ENCODE data around the gene CDIPT.
"Not testable (repeated sequence)": the region's sequence is repeated elsewhere in the genome, so short reads cannot be mapped to it uniquely, and the experiment has no call there.

Gene CDIPT, protein sequence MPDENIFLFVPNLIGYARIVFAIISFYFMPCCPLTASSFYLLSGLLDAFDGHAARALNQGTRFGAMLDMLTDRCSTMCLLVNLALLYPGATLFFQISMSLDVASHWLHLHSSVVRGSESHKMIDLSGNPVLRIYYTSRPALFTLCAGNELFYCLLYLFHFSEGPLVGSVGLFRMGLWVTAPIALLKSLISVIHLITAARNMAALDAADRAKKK

DNA sequence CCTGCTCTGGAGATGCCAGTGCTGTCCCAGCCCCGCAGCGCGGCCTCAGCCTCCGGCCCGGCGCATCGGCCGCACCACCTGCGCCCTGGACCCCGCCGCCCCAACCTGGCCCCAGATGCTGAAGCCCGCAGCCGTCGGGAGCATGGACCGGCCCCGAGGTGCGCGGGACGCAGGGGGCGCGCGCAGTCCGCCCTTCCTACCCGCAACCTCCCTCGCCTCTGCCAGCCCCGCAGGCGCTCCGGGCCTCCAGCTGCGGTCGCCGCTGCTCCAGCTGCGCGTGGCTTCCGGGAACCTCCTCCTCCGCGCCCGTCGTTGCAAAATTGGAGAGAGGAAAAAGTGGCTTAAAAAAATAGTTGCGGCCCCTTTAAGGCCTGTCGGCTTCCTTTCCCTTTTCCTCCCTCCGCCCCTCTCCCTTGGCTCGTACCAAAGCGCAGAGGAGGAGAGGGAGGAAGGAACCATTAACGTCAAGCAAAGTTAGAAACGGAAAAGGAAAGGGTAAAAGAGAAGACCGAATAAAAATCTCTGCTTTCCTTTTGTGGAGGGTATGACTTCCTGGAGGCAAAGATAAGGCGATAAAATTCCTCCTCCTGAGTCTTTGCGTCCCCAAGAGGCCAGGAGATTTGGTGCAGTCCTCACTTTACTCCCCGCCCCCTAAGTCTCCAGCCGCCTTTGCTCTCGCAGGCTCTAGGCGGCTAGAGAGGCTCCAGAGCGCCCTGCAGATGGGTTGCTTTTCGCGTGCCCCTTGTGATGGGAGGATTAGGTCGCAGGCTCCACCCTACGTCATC is at the start of gene CDIPT:
Gene CDIPT, minus strand, starts transcription at position 343 of the 785 bp plus-strand sequence. CDS start 369 bp downstream, outside the sequence.
- DNase-seq, result peak; percentile 97

DNA sequence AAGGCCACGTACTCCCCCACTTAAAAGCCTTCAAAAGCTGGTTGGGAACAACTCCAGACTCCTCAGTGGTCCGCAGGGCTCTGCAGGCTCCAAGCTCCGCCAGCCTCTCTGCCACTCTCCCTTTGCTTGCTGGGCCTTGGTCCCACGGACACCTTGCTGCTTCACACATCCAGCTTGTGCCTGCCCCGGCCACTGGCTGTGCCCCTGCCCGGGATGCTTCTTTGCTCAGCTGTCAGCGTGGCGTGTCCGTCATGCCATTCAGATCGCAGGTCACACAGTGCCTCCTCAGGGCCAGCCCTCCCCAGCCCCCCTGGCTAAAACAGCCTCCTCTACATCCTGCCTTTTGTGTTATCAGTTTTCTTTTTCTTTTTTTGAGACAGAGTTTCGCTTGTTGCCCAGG is 49.1 kb upstream of the CDIPT start:
- DNase-seq, result no peak

DNA sequence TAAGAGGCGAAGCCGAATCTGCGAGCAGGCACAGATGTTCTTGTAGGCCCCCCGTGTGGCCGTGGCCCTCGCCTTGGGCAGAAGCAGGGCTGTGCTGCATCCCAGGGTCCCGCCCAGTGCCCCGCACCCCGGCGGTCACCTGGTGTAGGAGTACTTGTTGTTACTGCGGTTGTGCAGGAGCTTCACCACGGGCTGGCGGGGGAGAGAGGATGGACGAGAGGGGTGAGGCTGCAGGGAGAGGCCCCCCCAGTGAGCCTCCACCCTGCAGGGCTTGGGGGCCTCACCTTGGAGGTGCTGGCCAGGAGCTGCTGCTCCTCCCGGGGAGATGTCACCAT is 48.6 kb upstream of the CDIPT start:
- no peak for DNase-seq

DNA sequence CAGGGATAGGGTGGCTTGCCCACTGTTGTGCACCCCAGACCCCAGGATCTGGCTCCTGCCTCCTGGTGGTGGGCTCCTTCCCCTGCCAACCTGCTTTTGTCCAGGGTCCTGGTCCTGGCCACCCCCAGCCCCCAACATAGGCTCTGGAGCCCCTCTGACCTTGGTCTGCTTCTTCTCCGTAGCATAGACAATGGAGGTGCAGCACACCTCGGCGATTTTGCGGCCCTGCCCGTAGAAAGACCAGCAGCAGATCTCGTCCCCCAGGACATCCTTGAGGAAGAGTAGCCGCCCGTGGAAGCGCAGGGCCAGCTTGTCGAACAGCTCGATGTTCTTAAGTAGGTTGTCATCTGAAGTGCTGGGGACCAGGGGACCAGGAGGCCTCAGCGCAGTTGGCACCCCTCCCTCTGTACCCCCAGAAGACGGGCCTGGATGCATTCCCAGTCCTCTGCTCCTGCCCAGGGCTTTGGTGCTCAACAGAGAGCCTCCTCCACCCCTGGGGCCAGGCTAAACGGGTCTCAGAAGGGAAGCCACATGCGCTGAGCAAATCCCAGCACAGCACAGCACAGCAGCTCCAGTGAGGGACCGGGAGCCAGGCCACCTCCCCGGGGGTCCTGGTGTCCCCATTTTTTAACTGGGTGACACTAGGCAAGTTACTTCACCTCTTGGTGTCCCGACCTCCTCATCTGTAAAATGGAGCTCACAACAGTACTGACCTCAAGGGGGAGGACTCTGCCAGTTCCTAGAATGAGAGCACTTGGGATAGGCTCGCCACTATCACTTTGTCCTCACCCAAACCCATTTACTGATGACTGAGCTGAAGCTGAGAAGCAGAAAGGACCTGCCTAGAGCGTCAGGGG is 48.0 kb upstream of the CDIPT start:
- no peak for DNase-seq

DNA sequence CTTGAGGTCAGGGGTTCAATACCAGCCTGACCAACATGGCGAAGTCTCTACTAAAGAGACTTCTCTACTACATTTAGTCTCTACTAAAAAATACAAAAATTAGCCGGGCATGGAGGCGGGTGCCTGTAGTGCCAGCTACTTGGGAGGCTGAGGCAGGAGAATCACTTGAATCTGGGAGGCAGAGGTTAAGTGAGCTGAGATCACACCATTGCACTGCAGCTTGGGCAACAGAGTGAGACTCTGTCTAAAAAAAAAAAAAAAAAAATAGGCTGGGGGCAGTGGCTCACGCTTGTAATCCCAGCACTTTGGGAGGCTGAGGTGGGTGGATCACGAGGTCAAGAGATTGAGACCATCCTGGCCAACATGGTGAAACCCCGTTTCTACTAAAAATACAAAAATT is 46.8 kb upstream of the CDIPT start:
- not testable (repeated sequence) for DNase-seq

DNA sequence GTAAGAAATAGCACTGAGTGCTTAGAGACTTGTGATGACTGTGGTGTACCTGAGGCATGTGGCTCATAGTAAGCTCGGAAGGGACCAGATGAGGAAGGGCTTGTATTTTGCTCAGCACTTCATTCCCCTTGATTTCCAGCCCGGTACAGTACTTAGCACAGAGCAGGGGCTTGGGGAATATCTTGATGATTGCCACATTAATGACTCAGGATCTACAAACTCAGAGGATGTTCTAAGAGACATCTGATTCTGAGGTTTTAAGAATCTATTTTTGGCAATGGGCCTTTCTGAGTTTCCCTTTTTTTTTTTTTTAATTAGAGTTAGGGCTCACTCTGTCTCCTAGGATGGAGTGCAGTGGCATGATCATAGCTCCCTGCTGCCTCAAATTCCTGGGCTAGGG is 46.4 kb upstream of the CDIPT start:
- DNase-seq, result no peak

DNA sequence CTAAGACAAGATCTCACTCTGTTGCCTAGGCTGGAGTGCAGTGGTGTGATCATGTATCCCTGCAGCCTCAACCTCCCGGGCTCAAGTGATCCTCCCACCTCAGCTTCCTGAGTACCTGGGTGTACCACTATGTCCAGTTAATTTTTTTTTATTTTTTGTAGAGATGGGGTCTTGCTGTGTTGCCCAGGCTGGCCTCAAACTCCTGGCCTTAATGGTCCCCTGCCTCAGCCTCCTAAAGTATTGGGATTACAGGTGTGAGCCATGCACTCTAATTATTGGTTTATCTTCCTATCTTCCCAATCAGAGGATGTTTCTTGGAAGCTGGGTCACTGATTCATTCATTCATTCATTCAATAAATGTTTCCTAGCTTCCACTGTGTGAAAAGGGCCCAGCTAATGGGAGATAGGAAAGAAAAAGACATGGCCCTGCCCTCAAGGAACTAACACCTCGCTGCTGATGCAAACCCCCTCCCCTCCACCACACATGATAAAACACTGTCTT is 45.7 kb upstream of the CDIPT start:
- no peak for DNase-seq

DNA sequence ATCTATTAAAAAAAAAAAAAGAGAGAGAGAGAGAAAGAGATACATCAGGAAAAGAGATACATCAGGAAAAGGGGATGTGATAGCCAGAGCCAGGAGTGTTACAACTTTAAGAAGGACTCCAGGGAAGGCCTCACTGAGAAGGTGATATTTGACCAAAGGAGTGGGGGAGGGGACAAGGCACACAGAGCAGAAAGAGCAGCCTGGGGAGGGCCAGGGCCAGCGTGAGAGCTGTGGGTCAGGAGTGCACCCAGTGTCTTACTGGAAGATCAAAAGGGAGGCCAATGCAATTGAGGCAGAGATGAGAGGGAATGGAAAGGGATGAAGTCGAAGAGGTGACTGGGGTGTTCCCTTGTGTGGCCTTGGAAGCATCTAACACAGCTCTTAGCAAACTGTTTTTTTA is 44.9 kb upstream of the CDIPT start:
- no peak for DNase-seq

DNA sequence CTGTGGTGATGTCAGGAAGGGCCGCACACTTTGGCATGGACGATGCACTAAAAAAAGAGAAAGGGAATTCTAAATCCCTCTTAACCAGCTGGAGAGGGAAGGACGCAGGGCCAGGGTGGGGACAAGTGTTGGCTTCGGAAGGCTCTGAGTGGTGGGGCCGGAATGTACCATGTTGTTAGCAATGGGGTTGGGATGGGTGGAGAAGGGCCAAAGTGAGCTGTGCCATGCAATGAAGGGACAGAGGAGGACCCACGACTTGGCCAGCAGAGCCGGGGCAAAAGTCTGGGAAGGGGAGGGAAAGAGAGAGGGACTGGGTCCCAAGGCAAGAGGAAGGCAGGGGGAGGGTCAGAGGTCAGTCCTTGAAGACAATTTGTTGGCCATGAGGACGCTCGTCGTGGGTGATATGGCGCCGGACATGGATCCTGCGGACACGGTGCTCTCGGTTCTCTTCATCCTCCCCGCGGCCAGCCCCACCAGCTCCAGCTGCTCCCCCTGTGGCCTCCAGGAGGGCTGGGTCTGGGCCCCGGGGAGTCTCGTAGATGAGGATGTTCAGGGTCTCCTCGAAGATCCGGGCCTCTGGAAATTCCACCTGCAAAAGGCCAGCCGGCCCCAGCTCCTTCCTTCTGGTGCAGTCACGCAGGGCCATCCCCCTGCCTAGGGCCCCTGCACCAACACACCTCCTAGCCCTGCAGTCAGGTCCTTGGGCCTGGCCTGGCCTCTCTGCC is 43.7 kb upstream of the CDIPT start:
- no peak for DNase-seq

DNA sequence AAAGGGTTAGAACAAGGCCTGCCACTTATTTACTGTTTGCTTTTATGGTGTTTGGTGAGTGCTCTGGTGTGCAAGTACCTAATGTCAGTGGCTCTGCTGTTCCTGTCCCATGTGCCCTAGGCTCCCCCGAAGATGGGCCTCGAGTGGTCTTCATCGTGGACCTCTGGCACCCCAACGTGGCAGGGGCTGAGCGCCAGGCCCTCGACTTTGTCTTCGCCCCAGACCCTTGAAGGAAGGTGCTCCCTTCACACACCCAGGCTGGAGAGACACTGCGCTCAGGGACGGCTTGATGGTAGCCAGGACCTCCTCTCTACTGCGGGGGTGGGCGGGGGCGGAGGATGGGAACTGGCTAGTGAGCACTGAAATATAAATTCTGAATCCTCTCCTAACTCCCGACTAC is 42.6 kb upstream of the CDIPT start:
- DNase-seq, result no peak

DNA sequence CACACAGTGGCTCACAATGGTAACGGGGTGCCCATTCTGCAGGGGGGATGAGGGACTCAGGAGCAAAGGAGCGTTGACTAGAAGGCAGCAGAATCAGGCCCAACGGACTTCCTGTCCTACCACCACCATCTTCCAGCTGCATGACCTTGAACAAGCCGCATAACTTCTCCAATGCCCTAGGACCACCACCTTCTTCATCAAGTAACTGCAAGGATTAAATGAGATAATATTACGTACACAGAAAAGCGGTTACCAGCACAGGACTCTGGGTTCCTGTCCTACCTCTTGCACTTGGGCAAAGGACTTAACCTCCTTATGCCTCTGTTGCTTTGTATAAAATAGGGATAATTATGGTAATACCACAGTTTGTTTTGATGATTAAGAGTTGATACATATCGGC is 41.9 kb upstream of the CDIPT start:
- DNase-seq, result no peak

DNA sequence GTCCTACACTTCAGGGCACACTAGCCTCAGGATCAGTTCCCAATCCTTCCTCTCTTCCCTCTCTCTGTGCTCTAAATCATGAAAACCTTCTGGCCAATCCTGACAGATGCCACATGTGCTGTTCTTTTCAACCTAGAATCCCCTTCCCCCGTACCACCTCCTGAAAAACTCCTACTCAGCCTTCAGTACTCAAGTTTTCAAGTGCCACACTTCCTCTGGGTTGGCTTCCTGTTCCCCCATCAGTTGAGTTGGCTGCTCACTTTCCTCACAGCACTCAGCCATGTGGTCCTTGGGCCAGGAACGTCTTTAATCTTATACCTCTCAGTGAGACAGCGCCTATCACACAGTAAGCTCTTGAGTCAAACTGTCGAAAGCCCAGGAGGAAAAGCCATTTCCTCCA is 40.6 kb upstream of the CDIPT start:
- no peak for DNase-seq

DNA sequence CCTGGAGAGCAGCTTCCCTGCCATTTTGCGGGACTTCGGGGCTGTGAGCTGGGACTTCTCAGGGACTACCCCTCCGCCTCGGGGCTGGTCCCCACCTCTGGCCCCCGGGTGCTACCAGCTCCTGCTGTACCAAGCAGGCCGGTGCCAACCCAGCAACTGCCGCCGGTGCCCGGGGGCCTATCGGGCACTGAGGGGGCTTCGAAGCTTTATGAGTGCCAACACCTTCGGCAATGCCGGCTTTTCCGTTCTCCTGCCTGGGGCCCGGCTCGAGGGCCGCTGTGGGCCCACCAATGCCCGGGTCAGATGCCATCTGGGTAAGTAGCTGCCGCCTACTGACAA is 38.5 kb upstream of the CDIPT start:
- no peak for DNase-seq

DNA sequence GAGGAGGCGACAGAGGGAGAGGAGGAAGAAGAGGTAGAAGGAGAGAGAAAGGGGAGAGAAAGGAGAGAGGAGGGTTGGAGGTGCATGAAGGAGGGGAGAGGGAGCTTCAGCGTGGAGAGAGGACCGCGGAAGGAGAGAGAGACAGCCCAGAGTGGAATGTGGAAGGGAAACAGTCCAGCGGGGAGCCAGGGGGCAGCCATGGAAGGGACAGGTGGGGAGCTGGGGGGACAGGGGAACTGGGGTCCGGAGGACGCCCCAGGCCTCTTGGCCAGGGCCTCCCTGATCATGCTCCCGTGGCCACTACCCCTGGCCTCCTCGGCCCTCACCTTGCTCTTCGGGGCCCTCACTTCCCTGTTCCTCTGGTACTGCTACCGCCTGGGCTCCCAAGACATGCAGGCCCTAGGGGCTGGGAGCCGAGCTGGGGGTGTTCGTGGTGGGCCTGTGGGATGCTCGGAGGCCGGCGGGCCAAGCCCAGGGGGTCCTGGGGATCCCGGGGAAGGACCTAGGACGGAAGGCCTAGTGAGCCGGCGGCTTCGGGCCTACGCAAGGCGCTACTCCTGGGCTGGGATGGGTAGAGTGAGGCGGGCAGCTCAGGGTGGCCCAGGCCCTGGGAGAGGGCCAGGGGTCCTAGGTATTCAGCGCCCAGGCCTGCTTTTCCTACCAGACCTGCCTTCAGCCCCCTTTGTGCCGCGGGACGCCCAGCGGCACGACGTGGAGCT is 38.0 kb upstream of the CDIPT start:
- DNase-seq, result no peak

DNA sequence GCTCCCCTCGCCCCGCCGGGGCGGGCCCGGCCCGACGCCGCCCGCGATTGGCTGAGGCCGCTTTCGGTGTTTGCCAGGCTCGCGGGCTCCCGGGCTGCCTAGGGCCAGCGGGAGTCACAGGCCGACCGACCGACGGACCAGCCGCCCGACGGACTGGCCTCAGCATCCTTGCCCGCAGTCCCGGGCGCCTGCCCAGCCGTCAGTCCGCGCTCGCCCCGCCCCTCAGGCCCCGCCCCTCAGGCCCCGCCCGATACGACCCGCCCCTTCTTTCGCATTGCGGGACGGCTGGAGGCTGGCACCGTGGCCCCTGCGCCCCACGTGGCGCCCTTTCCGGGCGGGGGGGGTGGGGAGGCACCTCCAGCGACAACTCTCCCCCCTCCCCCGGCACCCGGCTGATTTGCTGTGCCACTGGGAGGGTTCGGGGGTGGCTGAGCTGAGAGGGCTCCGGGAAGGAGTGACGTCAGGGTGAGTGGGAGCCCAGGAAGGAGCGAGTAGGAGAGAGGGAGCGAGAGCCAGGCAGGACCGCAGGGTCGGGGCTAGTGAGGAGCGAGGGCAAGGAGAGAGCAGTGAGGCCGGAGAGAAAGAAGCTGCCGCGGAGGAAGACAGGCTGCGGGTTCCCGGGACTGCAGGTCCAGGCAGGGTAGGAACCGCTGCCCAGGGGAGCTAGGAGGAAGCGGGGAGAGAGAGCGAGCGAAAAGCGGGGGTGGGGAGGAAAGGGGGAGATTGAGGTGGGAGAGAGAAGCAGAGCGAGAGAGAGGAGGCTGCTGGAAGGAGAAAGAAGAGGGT is 37.3 kb upstream of the CDIPT start, which contains the start of gene ASPHD1:
Gene ASPHD1, plus strand, starts transcription at position 387 of the 786 bp plus-strand sequence. CDS start 484 bp downstream, outside the sequence.
- peak; percentile 88 for DNase-seq

DNA sequence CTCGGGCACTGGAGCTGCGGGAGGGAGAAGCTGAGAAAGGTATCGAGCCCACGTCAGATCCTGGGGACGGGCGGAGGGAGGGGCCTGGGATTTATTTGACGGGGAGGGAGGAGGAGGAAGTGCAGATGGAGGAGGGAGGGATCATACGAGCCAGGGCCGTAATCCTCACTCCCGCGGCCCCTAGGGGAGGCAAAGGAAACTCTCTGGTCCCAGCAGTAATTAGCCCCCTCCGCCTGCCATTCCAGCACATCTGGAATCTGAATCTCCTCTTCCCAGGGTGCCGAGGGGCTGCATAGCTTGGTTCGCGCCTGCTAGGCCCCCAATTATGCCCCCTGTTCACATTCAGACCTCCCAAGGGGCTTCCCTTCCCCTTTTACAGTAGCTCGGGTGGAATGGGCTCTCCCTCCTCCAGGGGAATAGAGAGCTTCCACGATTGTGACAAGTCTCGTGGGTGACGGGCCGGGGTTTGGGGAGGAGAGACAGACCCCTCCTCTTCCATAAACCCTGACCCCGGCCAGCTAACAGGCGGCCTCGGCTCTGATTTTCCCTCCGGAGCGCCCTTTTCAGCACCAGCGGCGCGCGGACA is 36.6 kb upstream of the CDIPT start, which contains the start of gene SEZ6L2:
Gene SEZ6L2, minus strand, starts transcription at position 35 of the 586 bp plus-strand sequence. CDS start 531 bp downstream, outside the sequence.
- peak; percentile 74 for DNase-seq

DNA sequence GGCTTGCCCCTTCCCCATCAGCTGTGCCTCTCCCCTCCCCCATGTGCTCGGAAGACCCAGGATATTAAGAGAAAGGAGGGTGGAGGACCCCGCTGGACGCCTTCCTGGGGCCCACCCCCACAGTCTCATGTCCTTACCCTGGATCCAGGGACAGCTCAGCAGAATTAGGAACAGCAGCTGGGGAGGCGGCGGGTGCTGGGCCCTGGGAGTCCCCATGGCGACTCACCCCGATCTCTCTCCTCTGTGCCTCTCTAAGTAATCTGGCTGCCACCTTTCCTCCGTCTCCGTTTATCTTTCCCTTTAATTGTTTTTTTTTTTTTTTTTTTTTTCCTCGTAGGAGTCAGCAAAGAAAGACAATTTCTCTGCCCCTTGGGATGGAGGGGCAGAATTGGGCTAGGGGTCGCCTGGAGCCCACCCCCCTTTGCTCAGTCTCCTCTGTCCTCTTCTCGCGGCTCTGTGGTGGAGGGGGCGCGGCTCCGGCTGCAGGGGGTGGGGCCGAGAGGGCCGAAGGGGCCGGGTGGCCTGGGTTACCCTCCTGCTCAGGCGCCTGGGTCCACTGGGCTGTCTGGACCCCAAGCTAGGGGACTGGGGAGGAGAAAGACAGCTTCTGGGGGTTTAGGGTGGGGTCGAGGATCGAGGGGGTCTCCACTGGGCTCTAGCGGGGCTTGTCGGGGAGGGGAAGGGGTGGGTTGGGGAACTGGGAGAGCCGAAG is 35.9 kb upstream of the CDIPT start:
- DNase-seq, result no peak

DNA sequence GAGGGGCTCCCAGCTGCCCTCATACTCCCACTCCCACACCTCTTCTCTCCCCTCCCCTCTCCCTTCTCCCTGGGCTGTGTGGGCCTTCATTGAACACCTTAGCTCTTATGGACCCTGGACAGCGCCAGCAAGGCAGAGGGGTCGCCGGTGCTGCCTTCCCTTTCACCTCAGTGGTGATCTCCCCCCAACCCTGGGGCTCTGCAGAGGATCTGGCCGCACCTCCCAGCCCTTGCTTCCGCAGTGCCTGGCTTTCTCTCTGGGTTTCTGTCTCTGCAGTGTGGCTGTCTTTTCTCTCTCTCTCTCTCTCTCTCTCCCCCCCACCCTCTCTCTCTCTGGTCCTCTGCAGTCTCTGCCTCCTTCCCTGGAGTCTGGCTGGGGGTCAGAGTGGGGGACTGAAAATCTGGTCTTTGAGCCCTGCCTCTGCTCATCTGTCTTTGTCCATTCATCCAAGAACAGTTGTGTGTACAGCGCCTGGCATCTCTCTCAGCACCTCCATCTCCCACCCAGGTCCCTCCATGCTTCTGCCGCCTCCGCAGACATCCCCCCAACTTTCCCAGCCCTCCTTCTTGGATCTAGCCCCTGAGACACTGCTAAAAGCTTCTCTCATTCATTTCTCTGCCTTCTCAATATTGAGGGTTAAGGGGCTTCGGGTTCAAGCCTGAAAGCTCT is 35.2 kb upstream of the CDIPT start:
- DNase-seq, result no peak

DNA sequence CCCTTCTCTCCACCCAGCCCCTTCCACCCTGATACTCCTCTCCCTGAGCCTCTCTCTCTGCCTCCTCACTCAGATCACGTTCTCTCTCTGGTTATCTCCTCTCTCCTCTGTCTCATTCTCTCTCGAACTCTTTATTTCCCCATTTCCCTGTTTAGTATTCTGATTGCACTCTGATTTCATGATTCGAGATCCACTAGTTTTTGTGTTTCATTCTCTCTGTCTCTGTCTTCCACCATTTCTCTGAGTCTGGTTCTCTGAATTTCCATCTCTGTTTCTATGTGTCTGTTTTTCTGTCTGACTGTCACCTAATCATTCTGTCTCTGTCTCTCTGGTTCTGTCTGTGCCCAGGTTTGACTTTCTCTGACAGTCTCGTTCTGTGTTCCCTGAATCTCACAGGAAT is 34.3 kb upstream of the CDIPT start:
- DNase-seq, result no peak

DNA sequence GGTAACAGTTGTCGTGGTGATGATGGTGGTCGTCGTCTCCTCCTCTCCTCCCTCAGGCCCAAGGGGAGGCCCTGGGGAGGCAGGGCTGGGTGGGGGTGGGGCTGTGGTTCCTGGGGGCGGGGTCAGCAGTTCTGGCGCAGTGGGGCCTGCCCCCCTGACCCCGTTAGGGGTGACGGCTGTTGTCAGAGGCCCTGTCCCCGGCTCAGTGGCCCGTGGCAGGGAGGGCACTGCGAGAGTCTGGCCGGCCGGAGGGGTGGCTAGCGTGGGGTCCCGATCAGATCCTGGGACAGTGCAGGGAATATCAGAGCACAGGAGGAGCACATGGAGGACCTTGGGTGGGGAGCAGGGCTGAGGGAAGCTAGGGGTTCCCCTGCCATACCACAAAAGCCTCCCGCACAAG is 33.8 kb upstream of the CDIPT start:
- no peak for DNase-seq

Measured in midbrain (tissue), 1 donor.